GM18526 (cell line): ENCODE measurements around the gene KMO.

Experiments used
- POLR2A ChIP-seq: IDR thresholded peaks from 3 replicates; pipeline ENCODE4 v1.6.1; 2011; ENCODE audit not compliant: insufficient read length; ENCODE audit errors: extremely low read depth

The KMO gene

GRCh38 chr1:241627453-241628259, 95.5 kb downstream of the KMO start:
- TF ChIP-seq POLR2A, result no peak

DNA sequence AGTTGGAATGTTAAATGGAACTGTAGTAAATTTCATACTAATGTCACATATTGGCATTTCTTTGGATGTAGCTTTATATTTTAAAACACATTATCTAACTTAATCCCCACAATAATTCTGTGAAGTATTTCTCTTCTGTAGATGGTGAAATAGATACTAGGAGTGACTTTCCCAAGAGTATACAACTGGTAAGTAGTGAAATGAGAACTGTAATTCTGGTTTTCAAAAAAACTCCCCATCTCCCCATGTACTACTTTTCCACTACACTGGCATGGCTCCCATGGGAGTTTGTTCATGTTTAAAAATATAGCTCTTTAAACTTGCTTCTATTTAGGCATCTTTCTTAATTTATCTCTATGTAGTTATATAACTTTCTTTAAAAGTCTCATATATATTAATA, 97.8 kb downstream of the KMO start:
- no peak for TF ChIP-seq POLR2A

DNA sequence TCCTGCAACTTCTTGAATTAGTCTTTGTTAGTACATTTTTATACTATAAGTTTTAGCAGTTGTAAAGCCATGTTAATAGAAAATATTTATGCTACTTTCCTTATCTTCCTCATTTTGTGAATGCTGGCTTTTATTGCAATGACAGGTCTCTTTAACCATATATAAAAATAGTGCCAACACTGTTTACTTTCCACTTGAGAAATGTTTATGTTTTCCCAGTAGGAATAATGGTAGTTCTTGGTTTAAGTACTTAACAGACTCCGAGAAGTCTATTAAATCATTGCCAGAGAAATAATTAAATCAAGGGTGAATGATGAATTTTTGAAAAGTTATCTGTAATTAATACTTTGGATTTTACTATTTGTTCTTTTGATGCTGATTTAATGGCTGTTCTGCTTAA, 98.3 kb downstream of the KMO start:
- TF ChIP-seq POLR2A, result no peak

DNA sequence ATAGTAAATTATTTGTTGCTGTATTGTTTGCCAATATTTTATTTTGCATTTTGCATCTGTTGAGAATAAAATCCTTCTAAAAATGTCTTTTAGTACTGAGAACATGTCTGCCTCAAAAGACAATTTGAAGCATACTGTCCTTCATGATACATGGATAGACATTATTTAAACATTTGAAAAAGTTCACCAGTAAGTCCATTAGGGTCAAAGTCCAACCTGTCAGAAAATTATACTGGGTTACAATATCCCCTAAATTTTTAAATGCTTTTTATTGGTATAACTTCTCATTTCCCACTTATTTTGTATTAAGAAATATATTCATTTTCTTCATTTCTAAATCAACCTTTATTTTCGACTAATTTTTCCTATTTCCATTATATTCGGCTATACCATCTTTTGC, 98.7 kb downstream of the KMO start:
- TF ChIP-seq POLR2A, result no peak

DNA sequence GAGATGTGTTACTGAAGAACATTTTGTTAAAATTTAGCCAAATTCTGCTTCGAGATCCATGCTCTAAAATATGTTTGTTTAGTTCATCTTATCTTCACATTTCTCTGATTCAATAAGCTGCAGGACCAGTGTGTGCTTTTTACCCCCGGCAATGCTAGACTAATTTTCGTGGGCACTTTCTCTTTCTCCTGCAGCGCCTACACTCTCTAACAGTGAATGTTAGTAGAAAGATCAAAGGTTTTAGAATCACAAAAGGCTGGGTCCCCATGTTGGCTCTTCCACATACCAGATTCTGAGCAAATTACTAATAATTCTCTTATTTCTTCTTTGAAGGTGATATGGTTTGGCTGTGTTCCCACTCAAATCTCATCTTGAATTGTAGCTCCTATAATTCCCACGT, 99.5 kb downstream of the KMO start:
- no peak for TF ChIP-seq POLR2A

DNA sequence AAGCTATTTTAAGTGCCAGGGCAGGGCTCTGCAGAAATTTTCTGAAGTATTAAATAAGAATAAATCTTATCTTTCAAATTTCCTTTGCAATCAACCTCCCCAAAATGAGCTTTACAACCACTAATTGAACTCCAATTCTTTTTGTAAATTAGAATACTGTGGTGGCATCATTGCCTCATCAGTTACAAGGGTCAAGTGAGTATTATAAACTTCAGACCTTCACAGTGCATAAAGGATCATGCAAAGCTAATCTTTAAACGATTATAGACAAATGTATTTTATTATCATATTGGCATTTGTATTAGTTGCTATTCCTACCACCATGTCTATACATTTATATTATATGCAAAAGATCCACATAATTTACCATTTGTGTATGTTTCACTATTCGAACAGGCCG, 100.8 kb downstream of the KMO start:
- no peak for TF ChIP-seq POLR2A

GRCh38 chr1:241635556-241636152, 103.5 kb downstream of the KMO start:
- TF ChIP-seq POLR2A, result no peak

- no peak for TF ChIP-seq POLR2A
These were observed 104.1 kb downstream of the KMO start for GRCh38 chr1:241636291-241636690.

- TF ChIP-seq POLR2A, result no peak
These were observed 104.9 kb downstream of the KMO start for GRCh38 chr1:241637046-241637590.

DNA sequence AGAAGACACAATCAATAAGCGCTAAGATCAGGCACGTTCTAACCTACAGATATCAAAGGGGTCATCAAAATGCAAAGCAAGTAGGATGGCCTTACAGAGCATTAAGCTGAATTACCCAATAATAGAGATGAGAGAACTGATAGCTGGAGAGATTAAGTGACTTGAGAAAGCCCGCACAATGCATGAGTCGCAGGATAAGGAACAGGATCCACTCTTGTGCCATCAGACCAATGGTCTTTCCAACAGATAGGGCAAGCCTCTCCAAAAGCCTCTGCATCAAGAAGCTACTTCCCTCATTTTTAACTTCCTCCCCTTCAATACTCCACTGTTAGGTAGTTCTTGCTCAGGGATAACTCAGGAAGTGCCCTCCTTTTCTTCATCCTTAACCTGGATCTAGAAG, 105.4 kb downstream of the KMO start:
- TF ChIP-seq POLR2A, result no peak

- no peak for TF ChIP-seq POLR2A
These were observed 106.0 kb downstream of the KMO start for GRCh38 chr1:241638099-241638682.

GRCh38 chr1:241638909-241639622, 106.9 kb downstream of the KMO start:
- TF ChIP-seq POLR2A, result no peak

DNA sequence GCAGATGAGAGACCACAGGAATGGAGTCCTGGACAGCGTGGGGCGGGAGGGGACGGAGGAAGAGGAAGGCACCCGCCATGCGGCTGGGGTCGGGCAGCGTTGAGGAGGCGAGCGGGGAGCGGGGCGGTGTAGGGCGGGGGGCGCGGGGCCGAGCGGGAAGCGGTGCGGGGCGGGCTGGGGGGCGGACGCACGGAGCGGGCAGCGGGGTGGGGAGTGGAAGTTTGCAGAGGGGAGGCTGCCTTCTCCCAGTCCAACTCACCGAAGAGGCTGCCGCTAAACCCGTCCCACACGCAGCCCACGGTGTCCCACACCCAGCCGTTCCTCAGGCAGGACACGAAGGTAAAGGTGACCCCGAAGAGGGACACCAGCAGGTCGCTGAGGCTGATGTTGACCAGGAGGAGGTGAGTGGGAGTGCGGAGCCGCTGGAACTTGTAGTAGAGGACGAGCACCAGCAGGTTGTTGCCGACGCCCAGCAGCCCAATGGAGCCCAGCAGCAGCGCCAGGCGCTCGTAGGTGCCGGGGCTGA, 107.5 kb downstream of the KMO start:
- TF ChIP-seq POLR2A, result no peak

DNA sequence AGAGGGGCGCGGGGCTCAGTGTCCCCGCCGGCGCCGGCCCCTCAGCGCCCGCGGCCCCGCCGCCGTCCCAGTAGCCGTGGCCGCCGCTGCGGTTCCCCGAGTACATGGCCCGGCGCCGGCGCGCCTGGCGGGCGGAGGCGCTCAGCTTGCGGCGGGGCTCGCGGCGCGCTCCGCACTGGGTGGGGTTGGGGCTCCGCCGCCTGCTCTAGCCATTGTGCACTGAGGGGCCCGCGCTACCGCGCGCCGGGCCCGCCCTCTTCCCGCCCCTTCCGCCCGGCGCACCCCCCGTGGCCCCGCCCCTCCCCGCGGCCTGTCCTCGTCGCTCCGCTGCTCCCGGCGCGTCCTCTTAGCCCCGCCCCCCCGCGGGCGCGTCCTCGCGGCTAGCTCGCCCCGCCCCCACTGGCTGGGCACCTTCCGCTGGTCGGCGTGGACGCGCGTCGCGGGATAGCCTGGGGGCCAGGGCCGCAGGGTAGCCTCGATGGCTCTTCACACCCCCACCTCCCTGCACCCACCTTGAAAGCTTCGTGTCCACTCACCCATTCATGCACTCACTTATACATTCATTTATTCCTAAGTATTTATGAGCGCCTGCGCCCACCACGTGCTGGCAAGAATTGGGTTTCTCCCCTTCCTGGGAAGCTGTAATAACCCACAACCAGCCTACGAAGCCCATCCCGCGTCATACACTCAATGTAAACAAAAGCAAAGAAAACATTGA, 108.1 kb downstream of the KMO start, which contains the start of the genes CHML and OPN3:
CHML (minus strand) TSS at position 221 of the 718 bp plus-strand sequence. CDS start 4,603 bp downstream, outside the sequence.
OPN3 (minus strand) TSS at position 221 of the 718 bp plus-strand sequence; CDS start at position 106, 115 bp downstream.
- peak; percentile 86 for TF ChIP-seq POLR2A
